ENCODE measurements around the gene XXYLT1.

XXYLT1 gene

DNA sequence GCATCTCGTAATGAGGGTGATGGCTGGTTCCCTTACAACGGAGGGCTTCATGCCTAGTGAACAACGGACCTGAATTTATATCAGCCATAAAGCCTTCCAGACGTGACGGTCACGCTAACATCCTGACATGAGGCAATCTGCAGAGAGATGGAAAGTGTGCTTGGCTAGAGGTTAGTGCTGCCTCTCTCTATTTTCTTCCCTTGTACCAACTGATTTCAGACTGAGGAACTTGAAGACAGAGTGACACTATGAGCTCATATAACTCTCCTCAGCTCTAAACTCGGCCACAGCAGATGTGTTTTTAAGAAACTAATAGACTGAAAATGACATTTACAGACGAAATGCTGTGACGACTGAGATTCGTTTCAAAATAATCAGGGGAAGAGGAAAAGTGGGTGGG is 122.4 kb downstream of the XXYLT1 start:
- no peak for DNase-seq

DNA sequence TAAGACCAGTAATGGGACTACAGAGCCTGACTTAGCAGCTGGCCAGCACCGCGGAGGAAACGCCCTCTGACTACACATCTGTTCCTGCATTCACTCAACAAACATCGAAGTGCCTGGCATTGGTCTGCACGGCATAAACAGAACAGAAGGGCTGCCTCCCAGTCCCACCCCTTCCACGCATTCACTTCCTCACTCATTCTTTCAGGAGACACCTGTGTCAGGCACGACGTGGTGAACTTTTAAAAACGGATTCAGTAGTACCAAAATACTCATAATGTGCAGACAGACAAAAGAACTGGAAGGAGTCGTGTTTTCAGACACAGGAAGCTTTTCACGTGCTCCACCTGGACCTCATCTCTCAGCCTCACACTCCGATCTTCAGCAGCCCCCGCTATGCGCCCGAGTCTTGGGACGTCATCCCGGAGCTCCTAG is 123.3 kb downstream of the XXYLT1 start:
- peak; percentile 38 for DNase-seq

DNA sequence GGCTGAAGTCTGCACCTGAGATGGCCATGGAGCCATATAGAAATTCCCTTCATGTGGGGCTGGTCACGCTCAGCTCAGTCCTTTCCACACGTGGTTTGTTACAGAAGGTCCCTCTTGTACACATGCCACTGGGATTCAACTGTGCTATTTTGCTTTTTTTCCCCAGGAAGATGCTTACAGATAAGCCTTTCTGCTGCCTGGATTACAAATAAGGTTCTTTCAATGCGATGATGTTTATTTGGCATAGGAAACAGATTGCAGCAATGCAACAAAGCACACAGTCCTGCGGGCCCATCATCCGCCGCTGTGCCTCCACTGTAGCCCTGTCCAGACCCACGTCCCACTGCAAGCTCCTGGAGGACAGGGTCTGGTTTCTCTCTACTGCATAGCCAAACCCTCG is 124.8 kb downstream of the XXYLT1 start:
- DNase-seq: no peak

DNA sequence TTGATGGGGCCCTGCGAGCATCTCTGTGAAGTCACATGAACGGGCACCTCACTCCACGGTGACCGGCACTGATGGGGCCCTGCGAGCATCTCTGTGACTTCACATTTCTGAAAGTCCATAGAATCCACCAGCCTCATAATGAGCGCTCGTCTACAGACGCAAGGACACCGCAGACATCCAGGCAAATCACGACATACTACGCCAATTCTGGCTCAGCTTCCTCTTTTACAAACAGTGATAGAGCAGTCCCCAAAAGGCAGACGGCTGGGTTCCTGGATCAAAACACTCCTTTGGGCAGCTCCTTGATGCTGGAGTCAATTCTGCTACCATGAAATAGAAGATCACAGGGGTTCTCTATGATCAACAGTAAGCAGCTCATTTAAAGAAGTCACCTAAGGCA is 125.4 kb downstream of the XXYLT1 start:
- DNase-seq: no peak

DNA sequence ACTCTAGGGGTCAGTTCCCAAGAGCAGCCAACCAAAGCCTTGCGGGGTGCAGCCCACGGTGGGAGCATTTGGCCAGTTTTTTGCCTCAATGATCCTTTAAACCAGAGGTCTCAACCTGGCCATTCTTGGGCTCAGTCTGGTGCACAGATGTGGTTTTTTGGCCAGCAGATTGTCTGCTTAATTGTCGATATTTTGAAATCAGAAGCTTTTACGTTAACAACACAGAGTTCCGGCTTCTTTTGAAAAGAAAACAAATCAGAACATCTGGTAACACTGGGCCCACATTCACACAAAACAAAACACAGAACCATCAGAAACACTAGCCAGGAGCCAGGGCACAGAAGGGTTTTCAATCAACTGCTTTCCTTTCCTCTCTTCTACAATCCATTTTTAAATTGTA is 127.7 kb downstream of the XXYLT1 start:
- no peak for DNase-seq

DNA sequence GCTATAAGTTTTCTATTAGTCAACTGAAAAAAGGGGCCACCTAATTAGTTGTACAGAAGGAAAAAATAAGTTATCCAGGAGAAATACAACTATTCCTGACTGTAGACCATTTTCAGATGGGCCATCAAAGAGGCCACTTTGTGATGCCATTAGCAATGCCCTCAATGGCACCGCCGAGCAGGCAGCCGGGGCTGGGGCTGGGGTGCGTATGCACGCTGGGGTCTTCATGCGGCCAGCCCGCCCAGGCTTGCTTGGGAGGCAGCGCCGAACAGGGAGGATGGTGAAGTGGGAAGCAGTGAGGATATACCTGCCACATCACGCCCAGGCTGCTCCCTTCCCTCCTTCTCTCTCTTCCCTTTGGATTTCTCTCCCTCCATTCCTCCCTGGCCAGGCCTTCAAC is 128.4 kb downstream of the XXYLT1 start:
- no peak for DNase-seq

DNA sequence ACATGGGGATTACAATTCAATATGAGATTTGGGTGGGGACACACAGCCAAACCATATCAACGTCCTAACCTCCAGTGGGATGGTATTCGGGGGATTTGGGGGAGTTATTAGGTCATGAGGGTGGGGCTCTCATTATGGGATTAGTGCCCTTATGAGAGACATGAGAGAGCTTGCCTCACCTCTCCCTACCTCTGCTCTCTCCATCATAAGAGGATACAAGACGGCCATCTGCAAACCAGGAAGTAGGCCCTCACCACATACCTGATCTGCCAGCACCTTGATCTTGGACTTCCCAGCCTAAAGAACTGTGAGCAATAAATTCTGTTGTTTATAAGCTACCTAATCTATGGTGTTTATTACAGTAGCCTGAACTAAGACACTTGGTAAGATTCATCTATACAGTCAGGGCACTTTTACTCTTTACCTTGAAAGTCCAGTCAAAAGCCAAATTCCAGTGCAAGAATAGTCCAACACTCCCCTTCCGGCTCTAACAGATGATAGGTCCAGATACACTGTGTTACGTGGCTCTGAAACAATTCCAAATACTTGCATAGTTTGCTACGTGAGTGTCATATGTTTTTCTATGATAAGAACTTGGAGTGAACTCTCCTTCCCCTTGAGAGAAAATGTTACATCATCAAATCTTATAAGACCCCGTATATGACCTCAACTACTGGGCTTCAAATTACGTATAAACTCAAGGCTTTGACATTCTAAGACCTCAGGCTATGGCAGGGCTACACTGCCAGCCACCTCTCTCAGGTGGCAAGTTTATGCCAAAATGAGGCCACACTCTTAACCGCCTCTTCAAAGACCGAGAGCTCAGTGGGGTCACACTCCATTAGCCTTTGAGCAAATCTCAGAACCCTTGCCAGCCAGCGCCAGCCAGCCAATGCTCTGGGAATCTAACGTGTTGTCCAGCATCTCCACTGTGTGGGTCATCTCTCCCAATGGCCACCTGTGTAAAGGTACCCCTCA is 129.9 kb downstream of the XXYLT1 start:
- DNase-seq: no peak

DNA sequence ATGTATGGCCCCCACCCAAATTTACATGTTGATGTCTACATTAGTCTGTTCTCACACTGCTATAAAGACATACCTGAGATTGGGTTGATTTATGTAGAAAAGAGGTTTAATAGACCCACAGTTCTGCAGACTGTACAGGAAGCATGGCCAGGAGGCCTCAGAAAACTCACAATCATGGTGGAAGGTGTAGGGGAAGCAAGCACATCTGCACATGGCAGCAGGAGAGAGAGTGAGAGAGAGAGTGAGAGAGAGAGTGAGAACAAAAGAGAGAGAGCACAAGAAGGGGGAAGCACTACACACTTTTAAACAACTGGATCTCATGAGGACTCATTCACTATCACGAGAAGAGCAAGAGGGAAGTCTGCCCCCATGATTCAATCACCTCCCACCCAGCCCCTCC is 130.5 kb downstream of the XXYLT1 start:
- DNase-seq: no peak

DNA sequence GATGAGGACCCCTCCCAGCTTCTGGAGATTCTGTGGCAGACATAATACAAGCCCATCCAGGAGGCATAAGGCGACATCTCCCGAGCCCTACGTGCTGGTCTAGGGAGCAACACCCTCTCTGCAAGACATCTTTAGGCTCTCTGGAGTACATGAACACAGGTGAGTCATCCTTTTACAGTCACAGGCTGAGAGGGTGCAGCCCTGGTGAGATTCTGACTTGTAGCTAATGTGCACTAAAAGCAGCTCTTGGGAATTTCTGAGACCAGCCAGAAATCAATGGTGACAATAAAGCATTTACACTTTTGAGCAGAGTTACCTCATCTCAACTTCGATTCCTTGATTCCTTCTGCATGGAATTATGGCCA is 131.1 kb downstream of the XXYLT1 start:
- no peak for DNase-seq

DNA sequence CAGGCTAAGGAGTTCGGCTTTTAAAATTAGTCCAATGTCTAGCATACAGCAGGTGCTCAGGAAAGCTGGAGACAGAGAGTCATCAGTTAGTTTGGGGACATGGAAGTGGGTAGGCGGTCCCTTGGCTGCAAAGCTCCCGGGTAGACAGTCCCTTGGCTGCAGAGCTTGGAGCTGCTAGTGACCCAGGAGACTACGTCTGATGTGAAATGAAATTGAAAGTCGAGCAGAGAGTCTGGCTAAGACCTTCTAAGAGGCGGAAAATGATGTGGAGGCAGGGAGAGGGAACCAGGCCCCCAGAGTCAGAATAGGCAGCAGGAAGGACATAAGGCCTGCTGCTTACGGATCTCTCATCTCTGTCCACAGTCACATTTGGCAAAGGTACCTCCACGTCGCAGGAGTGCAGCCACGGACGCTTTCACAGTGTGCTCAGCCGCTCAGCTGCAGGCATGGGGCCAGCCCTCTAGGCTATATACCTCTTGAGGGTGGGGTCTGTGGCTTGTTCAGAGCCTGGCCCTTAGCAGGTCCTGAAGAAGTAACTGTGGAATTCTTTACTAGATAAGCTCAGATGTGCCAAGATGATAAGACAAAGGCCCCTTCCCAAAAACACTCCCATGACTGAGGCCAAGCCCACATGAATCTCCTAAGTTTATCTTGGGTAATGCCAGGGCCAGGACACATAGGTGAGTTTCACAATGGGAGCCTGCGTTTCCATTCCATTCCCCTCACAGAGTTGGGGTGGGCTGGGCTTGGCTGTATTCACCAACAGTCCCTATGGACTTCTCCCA is 131.7 kb downstream of the XXYLT1 start:
- no peak for DNase-seq

DNA sequence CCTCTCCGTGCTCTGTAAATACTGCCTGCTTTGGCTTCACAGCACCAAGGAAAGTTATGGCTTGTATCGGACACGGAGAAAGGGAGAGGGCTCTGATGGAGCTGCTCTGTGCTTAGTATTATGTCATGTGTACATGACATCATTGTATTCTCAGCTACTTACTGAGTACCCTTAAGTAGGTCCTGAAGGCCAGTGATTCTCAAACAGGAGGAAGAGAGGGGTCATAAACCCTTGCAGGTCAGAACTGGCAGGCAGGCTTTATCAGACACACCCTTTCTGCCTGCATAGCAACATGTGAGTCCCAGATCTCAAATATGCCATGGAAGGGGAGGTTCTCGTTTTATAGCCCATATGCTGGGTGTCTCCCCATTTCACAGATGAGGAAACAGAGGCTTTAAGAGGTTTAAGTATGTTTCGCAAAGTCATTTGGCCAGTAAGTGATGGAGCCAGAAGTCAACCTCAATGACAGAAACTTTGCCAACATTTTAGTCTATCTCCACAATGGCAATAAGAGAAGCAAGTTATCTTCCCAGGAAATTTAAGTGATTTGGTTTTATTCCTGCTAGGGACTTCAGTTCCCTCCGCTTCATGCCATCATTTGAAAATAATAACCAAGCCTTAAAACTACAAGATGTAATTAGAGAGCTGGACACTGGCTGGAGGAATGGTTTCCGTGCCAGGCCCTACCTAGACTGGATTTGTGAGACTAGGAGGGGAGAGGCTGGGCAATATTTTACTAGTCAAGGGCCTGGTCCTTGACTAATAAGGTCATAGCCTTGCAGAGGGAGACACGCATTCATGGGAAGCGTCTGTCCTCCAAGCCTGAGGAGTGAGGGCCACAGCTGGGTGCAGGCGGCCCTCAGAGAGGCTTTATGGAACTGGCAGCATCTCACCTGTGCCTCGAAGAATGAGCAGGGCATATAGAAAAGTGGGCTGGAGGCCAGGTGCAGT is 133.0 kb downstream of the XXYLT1 start:
- DNase-seq: no peak

DNA sequence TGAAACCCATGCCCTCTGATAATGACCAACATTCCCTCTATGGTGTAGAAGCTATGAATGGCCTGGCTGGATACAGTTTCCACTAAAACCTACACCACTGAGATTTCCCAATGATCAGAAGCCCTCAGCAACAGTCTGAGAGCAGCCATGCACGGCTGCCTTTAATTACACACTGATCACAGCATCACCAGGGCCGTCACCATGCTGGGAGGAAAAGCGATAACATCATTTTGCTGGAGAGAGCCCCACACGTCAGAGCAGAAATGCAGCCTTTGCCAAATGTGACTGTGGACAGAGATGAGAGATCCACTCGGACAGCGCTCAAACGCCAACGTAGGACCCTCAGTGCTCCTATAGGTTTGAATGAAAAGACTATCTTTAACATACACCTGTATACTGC is 135.0 kb downstream of the XXYLT1 start:
- no peak for DNase-seq

DNA sequence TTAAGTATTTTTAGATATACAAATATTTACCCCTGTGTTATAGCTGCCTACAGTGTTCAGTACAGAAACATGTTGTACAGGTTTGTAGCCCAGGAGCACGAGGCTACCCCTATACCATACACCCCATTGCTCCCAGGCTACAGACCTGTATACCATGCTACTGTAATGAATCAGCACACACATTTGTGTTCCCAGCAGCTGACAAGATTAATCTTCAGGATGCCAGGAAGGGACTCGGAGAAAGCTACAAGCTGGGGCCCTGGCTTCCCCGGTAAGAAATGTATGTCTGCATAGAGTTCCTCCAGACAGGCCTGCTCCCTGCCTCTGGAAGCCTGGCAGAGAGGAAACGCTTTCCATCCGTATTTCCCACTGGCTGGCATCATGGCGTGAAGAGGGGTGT is 136.5 kb downstream of the XXYLT1 start:
- DNase-seq: no peak

DNA sequence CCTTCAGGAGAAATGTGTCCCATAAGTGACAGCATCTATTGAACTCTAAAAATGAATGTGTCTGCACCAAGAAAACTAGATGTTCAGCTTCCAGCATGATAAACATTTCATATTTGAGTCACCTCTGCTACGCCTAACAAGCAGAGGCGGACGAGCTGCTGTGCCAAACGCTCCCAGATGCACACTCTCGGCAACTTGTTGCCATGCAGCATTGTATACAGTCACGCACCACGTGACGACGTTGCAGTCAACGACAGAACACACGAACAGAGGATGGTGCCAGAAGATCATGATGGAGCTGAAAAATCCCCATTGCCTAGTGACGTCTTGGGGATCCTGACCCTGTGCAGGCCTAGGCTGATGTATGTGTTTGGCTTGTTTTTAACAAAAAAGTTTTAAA is 137.5 kb downstream of the XXYLT1 start:
- DNase-seq: peak; percentile 71

DNA sequence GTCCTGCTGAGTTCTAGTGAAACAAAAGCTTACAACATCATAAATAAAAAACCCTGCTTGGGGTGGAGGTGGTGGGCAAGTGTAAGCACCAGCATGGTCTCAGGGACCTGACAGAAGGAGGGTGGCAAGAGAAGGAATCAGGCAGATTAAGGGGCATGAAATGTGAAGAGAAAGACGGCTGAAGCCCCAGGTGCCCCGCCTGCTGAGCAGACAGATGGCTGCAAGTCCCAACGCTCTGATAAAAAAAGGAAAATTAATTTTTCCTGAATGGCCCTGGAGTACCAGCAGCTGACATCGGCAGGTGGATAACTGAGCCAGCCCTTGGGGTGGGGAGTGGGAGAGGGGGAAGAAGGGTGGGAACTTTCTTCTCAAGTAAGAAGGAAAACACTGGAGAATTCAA is 137.9 kb downstream of the XXYLT1 start:
- no peak for DNase-seq

DNA sequence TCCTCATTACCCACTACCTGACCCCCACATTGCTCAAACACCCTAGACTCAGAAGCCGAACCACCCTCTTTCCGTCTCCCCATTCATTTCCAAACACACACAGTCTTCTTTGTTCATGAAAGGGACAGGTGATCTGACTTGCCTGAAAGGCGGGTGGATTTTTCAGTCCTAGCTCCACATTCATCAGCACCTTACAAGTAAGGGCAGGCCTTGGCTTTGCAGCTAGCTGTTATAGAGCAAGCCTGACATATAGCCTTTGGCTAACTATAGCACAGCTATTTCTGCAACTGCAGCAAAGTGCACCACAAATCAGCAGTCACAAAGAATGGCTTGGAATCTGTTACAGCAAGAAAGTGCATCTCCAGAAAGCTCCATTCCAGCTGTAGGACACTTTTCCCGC is 139.8 kb downstream of the XXYLT1 start:
- DNase-seq: no peak

DNA sequence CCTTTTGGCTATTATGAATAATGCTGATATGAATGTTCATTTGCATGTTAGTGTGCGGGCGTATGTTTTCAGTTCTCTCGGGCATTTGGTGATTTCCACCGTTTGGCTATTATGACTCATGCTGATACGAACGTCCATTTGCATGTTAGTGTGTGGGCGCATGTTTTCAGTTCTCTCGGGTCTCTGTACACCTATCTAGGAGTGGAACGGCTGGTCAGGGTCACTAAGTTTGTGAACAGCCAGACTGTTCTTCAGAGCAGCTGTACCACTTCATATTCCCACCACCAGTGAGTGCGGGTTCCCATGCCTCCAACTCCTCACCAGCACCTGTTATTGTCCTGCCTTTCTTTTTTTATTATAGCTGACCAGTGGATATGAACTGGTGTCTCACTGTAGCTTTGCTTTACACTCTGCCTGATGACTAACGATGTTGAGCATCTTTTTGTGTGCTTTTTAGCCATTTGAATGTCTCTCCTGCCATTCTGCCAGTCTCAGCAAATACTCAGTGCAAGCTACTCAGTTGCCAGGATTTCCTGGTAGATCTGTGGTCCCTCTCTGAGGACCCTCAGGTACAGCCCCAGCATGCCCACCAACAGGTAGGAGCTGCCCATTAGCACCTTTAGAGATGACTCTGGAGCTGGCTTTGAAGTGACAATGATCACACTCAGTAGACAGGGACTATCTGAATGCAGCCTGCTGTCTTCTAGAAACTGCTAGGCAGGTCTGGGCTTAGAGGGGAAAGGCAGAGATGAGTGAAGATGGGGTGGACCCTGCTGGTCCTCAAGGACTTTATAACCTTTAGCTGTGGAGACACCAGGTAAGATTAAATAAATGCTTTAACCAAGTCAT is 141.1 kb downstream of the XXYLT1 start:
- peak; percentile 40 for DNase-seq

DNA sequence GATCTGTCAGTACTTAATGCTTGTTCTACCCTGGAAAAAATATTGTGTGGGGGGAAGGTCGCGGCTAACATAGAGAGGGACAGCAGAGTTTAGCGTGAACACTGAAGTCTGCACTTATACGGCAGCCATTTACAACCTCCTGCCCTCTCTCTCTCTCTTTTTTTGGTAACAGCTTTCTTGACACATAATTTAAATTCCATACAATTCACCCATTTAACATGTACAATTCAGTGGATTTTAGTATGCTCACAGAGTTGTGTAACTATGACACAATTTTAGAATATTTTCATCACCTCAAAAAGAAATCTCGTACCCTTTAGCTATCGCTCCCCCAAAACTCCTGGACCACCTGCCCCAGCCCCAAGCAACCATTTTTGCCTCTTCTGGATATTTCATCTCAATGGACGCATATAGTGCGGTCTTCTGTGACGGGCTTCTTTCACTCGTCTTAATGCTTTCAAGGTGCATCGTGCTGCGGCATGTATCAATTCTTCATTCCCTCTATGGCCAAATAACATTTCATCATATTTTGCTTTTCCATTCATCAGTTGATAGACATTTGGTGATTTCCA is 141.8 kb downstream of the XXYLT1 start:
- DNase-seq: no peak

DNA sequence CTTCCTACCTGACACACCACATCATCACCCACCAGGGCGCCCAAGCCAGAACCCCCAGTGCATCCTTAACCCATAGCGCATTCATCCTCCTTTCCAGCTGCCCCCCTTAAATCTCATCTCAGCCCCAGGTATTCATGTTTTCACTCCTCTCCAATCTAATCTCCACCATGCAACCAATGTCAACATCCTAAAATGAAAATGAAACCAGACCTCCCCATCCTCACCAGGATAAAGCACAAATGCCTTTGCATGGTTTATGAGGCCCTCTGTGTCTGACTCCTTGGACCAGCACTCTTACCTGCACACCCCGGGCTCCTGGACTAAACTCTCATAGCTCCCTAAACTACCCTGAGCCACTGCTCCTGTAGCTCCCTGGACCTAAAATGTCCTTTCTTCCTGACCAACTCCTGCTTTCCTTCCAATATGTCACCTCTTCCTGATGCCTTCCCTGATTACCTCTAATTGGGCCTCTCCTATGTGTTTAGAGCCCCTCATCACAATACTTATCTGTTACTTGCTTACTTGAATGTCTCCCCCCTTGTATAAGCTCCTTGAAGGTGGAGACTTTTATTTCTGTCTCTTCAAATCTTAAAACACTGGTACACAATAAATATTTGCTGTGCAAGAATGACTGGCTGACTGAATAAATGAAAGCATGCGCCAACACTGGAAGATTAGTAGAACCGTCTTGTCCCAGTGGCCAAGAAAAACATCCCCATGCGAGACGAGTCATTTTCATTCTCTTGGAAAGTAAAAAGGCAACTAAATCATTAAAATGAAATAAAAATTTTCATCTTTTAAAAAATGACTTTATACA is 142.5 kb downstream of the XXYLT1 start:
- DNase-seq: peak; percentile 23

DNA sequence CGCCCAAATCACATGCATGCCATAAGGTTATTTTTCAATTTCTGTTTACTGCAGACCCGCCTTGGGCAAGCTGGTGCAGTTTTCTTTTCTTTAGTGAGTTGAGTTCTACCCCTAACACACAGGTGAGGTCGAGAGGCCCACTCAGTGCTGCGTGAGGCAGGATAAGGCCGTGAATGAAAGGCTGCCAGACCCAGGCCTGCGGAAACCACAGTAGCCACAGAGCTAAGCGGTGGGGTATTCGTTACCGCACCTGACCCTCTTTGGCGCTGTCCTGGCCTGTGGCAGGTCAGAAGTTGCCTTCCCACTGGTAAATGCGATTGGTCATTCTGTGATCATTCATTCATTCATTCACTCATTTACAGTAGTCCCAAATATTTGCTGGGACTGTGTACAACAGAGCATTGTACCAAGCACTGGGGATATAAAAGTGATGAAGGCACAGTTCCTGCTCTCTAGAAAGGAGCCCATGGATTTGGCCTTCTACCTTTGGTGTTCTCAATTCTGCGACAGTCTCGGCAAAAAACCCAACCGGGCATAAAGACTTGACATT is 144.8 kb downstream of the XXYLT1 start:
- DNase-seq: no peak
